ENCODE data around the gene PLXND1.

PLXND1 gene

DNA sequence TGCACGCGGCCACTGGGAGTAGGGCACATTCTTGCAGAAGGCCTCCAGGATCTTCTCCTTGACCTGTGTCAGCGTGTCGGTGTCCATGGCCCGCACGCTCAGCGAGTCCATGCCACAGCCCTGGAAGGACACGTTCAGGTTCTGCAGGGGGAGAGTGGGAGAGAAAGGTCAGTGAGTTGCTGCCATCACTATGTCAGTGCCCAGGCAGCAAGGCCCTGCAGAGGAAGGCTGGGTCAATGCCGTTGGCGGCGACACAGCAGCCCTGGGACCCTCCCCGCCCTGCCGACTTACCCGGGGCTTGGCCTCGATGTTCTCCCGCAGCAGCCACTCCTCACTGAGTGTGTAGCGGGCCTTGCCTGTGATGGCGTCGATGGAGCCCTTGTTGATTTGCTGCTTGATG lies 43.7 kb downstream of the PLXND1 start:
- Histone ChIP-seq H3K9me3 (ENCODE audit: insufficient read depth, low read length, severe bottlenecking) (no peaks in the 10 kb centered on the region), H3K27ac (ENCODE audit: low read length) (no peak overlapping the region), H3K36me3 (ENCODE audit: insufficient read depth, low read length) (peaks cover 100% of the 10 kb centered on the region), H3K9ac (ENCODE audit: low read depth, low read length) (no peak overlapping the region), H3K4me2 (ENCODE audit: insufficient read depth, low read length) (no peak overlapping the region), H2AFZ (ENCODE audit: low read depth, low read length) (no peak overlapping the region), H3K79me2 (ENCODE audit: insufficient read depth, low read length) (no peaks in the 10 kb centered on the region), H3K27me3 (ENCODE audit: insufficient read depth, low read length, poor library complexity) (no peaks in the 10 kb centered on the region), H3K4me3 (ENCODE audit: low read depth in 1 of 2, low read length in 2 of 2) (no peak overlapping the region), H3K4me1 (ENCODE audit: insufficient read depth, low read length) (no peaks in the 10 kb centered on the region), H4K20me1 (ENCODE audit: insufficient read depth, low read length) (peaks cover 20% of the 10 kb centered on the region)
- ATAC-seq (ENCODE audit: insufficient read depth, low read depth) (no peak), DNase-seq (no peak)
- TF ChIP-seq EZH2 (IDR thresholded peaks at IDR 0.05; ENCODE audit: borderline replicate concordance, low read depth, low read length, severe bottlenecking) (no peak), CTCF (IDR thresholded peaks at IDR 0.05; ENCODE audit: borderline replicate concordance, extremely low read depth, low read length, poor library complexity, severe bottlenecking) (no peak)

- DNase-seq (no peak), ATAC-seq (ENCODE audit: insufficient read depth, low read depth) (no peak)
- Histone ChIP-seq H3K79me2 (ENCODE audit: insufficient read depth, low read length) (no peaks in the 10 kb centered on the region), H3K9me3 (ENCODE audit: insufficient read depth, low read length, severe bottlenecking) (no peaks in the 10 kb centered on the region), H2AFZ (ENCODE audit: low read depth, low read length) (no peak overlapping the region), H3K36me3 (ENCODE audit: insufficient read depth, low read length) (peaks cover 100% of the 10 kb centered on the region), H3K4me2 (ENCODE audit: insufficient read depth, low read length) (no peak overlapping the region), H3K27ac (ENCODE audit: low read length) (no peak overlapping the region), H4K20me1 (ENCODE audit: insufficient read depth, low read length) (peaks cover 20% of the 10 kb centered on the region), H3K27me3 (ENCODE audit: insufficient read depth, low read length, poor library complexity) (no peaks in the 10 kb centered on the region), H3K4me1 (ENCODE audit: insufficient read depth, low read length) (no peaks in the 10 kb centered on the region), H3K4me3 (ENCODE audit: low read depth in 1 of 2, low read length in 2 of 2) (no peak overlapping the region), H3K9ac (ENCODE audit: low read depth, low read length) (no peak overlapping the region)
- TF ChIP-seq EZH2 (IDR thresholded peaks at IDR 0.05; ENCODE audit: borderline replicate concordance, low read depth, low read length, severe bottlenecking) (no peak), CTCF (IDR thresholded peaks at IDR 0.05; ENCODE audit: borderline replicate concordance, extremely low read depth, low read length, poor library complexity, severe bottlenecking) (no peak)
These were observed 44.7 kb downstream of the PLXND1 start for GRCh38 chr3:129561619-129562248.

GRCh38 chr3:129560911-129561594 lies 45.4 kb downstream of the PLXND1 start:
- H3K4me1 ChIP-seq (ENCODE audit: insufficient read depth, low read length), result no peaks in the 10 kb centered on the region
- no peaks in the 10 kb centered on the region for H3K9me3 ChIP-seq (ENCODE audit: insufficient read depth, low read length, severe bottlenecking)
- peaks cover 17% of the 10 kb centered on the region for H4K20me1 ChIP-seq (ENCODE audit: insufficient read depth, low read length)
- H3K27me3 ChIP-seq (ENCODE audit: insufficient read depth, low read length, poor library complexity), result no peaks in the 10 kb centered on the region
- no peak overlapping the region for H3K27ac ChIP-seq (ENCODE audit: low read length)
- H3K36me3 ChIP-seq (ENCODE audit: insufficient read depth, low read length), result peaks cover 100% of the 10 kb centered on the region
- no peak for TF ChIP-seq CTCF (IDR thresholded peaks at IDR 0.05; ENCODE audit: borderline replicate concordance, extremely low read depth, low read length, poor library complexity, severe bottlenecking)
- TF ChIP-seq EZH2 (IDR thresholded peaks at IDR 0.05; ENCODE audit: borderline replicate concordance, low read depth, low read length, severe bottlenecking), result no peak
- H3K4me3 ChIP-seq (ENCODE audit: low read depth in 1 of 2, low read length in 2 of 2), result no peak overlapping the region
- H3K4me2 ChIP-seq (ENCODE audit: insufficient read depth, low read length), result no peak overlapping the region
- DNase-seq (no peak), ATAC-seq (ENCODE audit: insufficient read depth, low read depth) (no peak)
- H3K9ac ChIP-seq (ENCODE audit: low read depth, low read length), result no peak overlapping the region
- no peaks in the 10 kb centered on the region for H3K79me2 ChIP-seq (ENCODE audit: insufficient read depth, low read length)
- no peak overlapping the region for H2AFZ ChIP-seq (ENCODE audit: low read depth, low read length)
